MV-4-11 (cell line): Measurements from ENCODE around the gene ELOB.
A peak's percentile ranks its signal among the peaks of the same experiment; 100 is the strongest.

ENCODE experiments used
- DNase-seq: peaks from one replicate; lab custom pipeline; 2025; lab: John Stamatoyannopoulos, UW

The ELOB gene

DNA sequence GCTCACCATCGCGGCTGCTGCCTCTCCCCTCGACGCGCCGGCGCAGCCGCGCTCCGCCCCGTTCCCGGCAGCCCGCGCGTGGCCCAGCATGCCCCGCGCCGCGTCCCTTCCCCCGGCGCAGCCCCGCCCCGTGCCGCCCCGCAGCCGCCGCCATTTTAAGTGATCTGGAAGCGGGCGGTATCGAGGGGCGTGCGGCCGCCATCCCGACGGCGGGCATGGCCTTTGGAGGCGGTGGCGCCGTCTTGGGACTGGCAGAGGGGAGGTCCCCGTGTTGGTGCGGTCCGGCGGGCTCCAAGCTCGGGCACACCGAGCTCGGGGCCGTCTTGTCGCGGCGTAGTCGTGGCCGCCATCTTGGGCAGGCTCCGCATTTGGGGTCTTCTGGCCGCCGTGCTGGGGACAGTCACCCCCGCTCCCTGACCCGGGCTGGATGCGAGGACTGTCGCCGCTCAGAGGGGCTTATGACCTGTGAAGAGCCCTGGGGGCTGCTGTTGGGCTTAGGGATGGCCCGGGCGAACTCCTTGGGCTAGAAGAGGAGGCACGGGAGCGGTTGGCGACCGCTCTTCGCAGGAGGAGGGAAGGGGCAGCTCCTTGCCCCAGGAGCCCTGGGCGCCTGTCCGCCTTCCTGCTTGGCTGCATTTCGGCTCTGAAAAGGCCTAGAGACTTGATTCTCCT lies at the start of gene ELOB:
Gene ELOB, minus strand, starts transcription at position 50 of the 672 bp plus-strand sequence. Its CDS starts 41 bp downstream, at position 9.
- peak; percentile 67 for DNase-seq

DNA sequence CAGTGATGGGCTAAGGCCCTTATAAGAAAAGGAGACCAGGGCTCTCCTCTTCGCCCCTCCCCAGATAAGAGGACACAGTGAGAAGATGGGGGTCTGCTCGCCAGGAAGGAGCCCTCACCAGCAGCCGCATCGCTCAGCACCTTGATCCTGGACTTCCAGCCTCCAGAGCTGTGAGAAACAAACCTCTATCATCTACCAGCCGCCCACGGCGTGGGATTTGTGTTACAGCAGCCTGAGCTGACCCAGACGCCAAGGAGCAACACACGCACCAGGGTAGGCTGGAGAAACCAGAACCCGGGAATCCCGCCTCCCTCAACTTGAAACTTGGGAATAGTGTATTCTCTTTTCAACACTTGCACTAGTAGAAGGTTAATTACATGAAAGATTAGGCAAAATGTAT lies 48.8 kb upstream of the ELOB start:
- no peak for DNase-seq

DNA sequence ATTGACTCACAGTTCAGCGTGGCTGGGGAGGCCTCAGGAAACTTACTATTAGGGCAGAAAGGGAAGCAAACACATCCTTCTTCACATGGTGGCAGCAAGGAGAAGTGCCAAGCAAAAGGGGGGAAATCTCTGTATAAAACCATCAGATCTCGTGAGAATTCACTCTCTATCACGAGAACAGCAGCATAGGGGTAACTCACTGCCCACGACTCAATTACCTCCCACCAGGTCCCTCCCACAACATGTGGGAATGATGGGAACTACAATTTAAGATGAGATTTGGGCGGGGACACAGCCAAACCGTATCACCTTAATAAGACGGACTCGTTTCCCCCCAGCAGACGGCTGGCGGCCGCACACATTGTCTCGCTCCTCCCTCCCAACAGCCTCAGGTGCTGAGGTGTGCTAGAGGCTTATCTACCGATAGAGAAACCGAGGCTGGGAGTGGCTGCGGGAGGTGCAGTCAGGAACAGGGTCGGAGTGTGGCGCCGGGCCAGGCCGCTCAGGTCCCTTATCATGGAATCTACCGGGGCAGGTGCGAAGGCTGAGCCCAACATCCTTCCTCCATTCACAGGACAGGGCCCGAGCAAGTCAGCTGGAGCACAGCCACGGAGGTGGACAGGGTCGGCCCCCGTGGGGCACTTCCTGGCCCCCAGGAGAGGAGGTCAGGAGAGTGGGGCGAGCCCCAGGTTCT lies 48.1 kb upstream of the ELOB start:
- DNase-seq: no peak

DNA sequence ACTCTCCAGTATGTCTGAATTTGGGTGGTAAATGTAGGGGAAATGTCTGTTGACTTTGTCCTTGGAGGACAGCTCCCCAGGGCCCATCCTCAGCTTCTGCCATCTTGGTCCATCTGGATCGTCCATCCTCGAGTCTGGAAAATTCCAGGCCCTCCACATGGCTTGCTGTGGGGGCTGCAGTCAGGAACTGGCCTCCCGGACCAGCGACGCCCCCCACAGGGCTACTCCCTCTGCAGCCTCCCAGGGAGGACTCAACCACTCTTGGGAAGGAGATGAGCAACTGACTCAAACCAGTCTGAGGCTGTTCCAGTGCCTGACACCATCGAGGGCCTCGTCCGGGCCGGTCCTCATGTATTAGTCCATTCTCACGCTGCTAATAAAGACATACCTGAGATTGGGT lies 47.5 kb upstream of the ELOB start:
- DNase-seq: no peak

DNA sequence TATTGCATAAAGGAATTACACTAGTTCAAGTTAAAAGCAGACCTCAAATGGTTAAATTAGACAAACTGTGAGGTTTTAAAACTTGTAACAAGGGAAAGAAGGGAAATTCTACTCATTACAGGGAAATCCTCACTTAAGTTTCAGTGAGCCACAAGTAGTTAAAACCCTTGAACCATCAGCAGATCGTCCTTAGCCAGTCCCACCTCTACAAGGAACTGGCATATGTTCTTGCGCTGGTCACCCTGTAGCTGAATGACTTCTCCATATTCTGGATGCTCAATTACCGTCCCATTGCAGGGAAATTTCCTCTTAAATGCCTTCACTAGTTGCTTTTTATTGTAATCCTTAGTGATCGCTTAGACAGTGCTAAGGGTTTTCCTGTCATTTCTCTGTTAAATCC lies 45.4 kb upstream of the ELOB start:
- DNase-seq: no peak

DNA sequence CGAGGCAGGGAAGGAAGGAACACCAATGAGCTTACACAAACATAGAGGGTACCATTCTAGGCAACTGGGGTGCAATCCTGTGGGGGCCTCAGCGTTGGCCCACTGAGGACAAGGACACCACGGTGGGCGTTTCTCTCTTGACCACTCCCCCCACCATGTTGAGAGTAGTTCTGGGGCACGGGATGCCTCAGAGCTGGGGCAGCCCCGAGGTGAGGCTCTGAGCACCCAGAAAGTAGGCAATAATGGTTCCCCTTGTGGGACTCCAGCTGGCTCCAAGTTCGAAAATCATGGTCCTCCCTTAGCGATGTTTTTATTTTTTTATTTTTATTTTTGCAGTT lies 45.0 kb upstream of the ELOB start:
- no peak for DNase-seq

DNA sequence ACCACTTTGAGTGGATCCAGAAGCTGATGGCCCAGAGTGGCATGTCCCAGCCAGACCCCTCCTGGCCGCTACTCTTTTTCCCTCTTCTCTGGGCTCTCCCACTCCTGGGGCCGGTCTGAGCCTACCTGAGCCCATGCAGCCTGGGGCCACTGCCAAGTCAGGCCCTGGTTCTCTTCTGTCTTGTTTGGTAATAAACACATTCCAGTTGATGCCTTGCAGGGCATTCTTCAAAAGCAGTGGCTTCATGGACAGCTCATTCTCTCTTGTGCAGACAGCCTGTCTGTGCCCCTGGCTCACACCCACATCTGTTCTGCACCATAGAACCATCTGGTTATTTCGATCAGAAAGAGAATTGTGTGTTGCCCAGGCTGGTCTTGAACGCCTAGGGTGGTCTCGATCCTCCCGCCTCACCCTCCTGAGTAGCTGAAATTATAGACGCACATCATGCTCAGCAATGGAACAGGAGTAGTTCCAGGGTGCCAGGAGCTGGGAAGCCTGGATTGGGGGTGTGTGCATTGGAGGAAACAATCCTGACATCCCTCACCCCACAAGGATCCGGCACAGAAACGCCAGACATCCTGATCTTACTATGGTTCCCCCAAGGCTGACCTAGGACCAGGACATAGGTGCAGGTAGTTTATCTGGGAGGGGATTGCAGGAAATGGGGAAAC lies 44.5 kb upstream of the ELOB start:
- DNase-seq: no peak

DNA sequence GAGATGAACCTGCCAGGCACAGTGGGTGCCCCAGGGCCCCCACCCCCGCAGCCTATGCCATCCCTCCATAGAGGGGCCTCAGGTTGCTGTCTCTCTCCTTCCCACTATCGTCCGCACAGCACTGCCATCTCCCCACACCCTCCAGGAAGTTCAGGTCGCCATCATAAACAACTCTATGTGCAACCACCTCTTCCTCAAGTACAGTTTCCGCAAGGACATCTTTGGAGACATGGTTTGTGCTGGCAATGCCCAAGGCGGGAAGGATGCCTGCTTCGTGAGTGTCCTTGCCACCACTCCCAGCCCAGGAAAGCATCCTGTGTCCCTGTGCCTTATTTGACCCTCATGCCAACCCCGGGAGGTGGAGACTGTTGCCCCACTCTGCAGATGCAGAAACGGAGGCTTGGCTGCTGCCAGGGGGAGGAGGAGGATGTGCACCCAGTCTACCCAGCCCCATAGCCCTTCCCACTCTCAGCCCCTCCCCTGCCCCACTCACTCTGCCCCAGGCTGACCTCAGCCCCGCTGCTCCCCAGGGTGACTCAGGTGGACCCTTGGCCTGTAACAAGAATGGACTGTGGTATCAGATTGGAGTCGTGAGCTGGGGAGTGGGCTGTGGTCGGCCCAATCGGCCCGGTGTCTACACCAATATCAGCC lies 43.9 kb upstream of the ELOB start:
- DNase-seq: no peak

DNA sequence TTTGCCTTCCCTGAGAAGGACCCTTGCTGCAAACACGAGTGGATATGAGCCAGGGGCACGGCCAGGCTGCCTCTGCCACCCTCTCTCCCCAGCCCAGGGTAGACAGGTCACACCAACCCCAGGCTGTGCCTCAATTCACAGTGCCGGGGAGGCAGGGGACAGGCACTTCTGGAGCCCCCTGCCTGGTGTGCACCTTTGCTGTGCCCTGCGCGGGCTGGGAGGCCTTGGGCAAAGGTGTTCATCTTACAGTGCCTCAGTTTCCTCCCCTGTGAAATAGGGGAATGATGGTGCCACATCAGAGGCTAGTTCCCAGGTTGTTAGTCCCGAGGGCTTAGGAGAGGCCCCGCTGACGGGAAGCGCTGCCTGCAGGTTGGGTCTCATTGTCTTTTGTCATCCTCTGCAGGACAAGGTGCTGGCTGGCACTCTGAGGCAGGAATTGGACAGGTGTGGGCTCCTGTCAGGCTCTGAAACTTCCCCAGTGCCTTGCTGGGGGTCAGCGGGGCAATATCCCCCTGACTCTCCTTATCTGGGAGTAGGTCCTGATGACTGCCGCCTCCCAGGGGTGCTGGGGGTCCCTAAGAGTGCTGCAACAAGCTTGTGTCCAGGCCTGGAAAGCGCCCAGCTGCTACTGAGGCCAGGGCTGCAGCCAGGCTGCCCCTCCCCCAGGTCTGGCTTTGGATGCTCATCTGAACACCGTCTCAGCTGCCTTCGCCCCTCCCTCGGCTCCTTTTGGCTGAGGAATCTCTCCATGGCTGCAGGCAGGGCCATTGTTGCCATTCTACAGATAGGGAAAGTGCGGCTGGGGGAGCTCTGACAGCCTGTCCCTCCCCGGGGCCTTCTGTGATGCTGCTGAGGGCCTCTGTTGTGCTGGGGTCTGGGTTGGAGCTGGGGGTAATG lies 43.1 kb upstream of the ELOB start:
- DNase-seq: no peak

DNA sequence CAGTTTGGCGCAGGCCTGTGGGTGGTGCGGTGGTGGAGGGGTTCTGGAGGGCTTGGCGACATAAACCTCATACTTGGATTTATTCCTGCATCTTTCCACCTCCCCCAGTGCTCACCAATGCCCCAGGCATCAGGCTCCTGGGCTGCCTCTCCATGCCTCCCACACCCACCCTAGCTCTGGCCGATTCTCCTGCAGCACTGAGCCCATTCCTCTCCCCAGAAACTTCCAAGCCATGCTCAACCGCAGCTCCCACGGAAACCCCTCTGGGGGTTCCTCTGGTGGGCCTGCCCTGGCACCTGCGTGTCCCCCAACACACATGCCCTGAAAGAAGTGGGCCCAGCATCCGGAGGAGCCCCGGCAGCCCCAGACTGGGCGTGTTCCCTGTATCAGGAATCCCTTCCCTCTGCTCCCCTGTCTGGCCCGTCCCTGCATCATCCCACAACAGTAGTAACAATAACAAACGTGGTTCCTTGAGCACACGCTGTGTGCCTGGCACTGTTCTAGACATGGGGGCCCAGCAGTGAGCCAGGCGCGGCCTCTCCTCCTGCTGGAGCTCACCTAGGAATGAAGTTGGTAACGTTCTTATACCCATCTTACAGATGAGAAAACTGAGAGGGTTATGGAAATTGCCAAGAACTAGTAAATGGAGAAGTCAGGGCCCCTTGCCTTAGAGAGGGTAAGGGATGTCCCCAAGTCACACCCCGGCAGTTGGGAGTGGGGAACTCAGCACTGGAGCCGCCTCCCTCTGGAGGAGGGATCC lies 42.3 kb upstream of the ELOB start:
- DNase-seq: no peak

DNA sequence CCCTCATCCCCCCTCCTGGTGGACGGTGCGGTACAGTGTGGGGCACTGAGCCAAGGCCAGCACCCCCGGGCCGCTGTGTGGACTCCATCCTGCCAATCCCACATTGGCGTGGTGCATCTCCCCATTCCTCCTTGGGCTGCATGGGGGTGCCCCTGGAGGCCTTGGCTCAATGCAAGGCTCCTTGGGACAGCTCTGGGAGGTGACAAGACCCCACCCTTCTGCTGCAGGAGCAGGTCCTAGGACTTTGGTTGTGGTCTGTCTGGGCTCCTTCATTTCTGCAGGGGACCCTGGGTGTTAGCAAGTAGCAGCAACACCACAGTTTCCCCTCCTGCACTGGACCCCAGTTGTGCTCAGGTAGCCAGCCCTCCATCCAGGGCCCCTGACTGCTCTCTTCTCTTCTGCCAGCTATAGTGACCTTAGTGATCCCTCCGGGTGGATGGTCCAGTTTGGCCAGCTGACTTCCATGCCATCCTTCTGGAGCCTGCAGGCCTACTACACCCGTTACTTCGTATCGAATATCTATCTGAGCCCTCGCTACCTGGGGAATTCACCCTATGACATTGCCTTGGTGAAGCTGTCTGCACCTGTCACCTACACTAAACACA lies 41.3 kb upstream of the ELOB start:
- no peak for DNase-seq

DNA sequence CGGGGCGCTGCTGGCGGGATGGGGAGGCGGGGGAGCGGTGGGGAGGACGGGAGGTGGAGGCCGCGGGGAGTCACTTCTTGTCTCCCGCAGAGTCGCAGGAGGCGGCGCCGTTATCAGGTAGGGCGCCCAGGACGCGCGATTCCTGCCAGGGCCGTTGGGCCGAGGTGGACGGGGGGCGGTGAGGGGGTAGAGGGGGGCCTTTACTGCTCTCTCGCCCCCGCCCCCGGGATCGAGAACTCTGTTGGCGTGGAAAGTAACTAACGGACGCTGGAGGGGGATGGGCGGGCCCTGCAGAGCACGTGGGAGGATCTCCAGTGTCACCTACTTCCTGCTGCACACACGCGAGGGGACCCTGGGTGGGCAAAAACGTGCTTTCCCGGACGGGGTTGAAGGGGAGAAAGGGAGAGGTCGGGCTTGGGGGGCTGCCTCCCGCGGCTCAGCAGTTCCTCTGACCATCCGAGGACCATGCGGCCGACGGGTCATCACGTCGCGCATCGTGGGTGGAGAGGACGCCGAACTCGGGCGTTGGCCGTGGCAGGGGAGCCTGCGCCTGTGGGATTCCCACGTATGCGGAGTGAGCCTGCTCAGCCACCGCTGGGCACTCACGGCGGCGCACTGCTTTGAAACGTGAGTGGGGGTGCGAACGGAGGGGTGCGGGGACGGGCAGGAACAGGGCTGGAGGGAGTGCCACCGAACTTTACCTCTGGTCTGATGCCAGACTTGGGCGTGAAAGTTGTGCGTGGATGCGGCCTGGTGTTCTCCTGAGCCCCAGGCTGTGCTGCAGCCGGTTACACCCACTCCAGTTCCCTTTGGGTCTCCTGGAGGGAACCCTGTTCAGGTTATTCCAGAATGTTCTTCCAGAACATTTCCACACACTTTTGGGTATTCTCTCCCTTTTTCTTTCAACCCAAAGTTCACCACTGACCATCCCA lies 40.5 kb upstream of the ELOB start:
- no peak for DNase-seq

DNA sequence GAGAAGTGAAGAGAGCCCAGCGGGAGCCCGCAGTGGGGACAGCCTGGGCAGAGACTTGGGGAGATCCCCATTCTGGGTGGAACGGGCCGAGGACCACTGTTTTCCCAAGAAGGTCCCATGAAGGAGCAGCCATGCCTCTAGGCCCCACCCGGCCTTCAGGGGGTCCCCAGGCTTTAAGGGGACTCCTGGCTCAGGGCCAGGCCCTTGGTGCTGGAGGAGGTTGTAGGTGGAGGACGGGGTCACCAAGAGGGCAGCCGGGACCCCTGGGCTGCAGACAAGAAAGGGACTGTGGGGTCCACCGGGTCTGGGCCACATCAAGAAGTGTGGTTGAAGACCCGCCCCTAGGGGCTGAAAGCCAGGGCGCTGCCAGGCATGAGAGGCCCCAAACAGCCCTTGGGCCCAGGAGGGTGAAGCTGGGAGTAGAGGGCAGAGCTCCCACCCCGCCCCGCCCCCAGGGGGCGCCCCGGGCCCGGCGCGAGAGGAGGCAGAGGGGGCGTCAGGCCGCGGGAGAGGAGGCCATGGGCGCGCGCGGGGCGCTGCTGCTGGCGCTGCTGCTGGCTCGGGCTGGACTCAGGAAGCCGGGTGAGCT lies 39.8 kb upstream of the ELOB start, which contains the start of gene PRSS21:
Gene PRSS21, plus strand, starts transcription at position 487 of the 589 bp plus-strand sequence. Its CDS starts 32 bp downstream, at position 519.
- no peak for DNase-seq

DNA sequence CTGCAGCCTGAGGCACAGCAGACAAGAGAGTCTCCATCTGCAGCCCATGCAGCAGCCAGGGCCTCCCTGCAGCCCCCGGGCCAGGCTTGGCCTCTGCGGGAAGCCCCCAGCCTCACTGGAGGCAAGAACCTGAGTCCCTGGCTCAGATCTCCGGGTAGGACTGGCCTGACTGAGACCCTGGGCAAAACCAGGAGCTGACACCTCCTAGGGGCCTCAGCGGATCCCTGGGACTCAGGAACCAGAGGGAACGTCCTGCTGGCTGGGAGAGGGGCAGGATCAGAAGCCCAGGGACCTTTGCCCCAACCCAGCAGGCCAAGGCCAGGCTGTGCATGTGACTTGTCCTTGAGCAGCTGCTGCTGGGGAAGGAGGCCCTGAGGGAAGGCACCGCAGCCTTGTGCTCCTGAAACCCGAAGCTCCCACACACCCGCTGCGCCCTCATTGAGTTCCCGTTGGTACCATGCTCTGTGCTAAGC lies 38.3 kb upstream of the ELOB start:
- DNase-seq: no peak

DNA sequence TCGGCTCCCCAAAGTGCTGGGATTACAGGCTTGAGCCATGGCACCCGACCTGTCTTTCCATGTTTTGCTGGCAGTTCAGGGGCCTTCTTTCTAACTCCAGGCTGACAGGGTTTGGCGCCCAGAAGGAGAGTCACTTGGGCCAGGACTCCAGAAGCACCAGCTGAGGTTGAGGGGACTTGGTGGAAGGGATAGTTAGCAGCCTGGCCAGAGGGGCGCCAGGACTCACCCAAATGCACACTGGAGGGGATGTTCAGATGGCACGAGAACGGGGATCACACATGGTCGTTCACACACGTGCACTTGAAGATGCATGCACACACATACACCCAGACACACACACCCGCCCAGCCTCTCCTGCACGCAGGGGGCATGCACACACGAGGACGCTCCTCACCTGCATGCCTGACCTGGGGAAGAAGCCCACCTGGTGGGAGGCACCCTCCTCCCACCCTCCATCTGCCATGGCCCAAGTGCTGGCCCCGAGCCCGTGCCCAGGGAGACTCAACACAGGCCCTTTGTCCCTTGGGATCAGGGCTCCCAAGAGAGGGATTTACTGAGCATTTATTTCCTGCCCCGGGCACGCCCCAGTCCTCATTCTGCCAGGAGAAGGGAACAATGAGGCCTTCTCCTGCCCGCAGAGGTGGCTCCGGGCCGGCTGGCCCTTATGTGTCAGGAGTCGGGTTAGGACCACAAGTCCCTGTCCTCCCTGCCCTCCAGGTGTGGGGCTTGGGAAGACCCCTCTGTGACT lies 37.6 kb upstream of the ELOB start:
- no peak for DNase-seq

DNA sequence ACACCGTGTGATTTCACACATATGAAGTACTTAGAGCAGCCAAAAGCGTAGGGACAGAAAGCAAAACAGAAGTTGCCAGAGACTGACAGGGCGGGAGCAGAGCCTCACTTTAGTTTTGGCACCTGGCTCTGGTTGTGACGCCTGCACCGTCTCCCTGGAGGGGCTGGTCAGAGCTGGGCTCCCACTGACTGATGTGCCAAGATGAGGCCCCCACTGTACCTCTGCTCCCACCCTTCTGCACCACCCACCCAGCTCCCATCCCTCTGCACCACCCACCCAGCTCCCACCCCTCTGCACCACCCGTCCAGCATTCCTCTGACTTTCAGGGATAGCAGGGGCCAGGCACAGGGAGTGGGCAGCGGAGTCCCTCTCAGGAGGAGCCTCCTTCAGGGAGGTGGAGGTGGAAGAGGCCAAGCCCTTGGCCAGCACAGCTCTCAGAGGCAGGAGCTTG lies 36.7 kb upstream of the ELOB start:
- DNase-seq: no peak

DNA sequence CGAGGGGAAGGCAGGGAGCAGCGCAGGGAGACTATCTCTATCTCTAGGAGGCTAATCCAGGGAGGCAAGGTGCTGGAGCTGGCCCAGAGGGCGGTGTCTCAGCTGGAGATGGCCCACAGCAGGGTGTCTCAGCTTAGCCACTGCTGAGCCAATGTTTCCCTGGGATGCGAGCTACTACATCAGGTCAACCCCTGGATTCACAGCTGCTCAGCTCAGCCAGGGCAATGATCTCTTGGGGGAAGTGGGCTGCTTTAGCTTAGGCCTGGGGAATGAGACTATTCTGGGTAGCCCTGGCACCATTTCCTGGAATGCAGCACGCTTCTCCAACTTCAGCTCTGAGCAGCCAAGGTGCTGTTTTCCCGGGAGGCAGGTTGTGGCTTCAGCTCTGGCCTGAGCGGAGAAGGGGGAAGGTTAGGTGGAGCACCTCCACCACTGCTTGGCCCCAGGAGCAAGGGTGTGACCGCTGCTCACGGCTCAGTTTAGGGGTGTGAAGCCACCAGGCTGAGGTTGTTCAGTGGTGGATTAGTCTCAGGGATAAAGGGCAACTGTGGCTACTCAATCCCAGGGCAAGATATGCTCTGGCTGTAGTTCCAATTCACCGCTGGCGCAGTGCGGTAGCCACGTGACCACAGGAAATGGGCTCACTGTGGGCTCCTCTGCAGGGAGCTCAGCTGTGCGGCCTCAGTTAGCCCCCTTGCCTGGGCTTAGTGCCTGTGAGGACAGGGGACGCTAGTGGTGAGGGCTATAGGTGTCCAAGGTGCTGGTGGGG lies 34.8 kb upstream of the ELOB start:
- no peak for DNase-seq
